NCI-H1105 (cell line): ENCODE results near the gene PCGF2.

Experiments
- DNase-seq: peaks from one replicate; lab custom pipeline; 2025; lab: John Stamatoyannopoulos, UW

Gene PCGF2

DNA sequence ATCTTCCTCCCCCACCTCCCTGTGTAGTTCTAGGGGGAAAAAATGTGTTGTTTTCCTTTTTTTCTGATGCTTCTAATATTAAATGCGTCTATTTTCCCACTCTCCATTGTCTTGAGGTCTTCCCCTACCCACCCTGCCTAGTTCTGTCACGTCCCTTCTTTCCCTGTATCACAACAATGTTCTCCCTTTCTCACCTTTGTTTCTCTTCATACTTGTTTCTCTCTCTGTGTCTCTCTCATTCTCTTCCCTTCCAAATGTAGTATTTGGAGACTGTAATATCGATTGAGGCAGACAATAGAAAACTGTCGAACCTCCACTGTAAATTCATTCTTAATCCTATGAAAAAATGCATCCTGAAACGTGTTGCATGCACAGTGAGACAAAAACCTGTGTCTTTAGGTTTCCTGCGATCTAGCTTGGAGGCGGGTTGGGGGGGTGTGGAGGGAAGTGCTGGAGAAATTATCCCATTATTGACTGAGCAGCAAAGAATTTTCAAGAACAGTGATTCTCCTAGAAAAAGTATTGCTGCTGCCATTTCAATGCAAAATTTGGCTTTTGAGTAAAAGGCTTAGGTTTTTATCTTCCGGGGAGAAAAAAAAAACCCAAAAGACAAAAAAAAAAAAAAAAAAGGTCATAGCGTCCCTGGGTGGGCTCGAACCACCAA lies 3.1 kb upstream of the PCGF2 start:
- peak; percentile 8 for DNase-seq

DNA sequence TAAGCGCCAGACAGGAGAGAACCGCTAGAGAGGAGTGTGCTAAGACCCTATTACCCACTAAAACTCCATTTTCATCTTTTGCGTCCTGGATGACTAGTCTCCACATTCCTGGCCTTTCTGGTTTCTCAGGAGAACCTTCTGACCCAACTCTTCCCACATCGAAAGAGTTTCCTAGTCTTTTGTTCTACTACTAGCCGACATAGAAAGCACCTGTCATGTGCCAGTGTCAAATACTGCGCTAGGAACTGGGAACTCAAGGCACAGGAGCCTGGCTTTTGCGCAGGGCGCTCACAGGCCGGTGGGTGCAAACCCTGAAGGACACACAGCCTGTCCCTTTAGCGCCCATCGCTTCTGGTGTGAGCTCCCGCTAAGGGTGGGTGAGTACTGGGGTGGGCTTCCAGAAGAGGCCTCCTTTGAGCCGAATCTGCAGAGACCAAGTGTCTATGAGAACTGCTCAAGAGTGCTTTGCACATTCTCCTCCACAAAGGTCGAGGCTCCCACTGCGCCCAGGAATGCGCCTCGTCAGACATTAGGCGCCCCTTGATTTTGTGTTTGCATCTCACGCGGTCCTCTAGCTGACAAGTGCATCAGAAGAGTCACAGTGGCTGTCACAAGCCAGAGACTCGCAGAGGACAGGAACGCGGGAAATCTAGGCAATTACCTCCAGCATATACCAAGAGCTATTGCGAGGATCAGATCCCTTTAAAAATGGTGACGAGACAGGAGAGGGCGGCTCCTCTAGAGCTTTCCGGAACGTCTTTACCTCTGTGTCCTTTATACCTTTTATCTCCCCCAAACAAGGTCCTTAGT lies 2.4 kb upstream of the PCGF2 start:
- peak; percentile 51 for DNase-seq

DNA sequence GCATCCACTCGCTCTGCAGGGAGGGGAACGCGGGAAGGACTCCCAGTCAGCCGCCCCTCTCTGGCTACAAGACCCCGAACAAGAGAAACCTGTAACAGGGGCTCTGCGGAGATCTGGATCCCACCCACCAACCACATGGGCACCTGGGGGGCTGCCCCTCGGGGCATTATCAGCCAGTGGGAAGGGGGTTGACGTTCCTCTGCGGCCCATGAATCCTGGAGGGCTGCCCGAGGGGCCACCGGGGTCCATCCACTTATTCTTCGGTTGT lies 1.8 kb upstream of the PCGF2 start:
- DNase-seq = no peak

DNA sequence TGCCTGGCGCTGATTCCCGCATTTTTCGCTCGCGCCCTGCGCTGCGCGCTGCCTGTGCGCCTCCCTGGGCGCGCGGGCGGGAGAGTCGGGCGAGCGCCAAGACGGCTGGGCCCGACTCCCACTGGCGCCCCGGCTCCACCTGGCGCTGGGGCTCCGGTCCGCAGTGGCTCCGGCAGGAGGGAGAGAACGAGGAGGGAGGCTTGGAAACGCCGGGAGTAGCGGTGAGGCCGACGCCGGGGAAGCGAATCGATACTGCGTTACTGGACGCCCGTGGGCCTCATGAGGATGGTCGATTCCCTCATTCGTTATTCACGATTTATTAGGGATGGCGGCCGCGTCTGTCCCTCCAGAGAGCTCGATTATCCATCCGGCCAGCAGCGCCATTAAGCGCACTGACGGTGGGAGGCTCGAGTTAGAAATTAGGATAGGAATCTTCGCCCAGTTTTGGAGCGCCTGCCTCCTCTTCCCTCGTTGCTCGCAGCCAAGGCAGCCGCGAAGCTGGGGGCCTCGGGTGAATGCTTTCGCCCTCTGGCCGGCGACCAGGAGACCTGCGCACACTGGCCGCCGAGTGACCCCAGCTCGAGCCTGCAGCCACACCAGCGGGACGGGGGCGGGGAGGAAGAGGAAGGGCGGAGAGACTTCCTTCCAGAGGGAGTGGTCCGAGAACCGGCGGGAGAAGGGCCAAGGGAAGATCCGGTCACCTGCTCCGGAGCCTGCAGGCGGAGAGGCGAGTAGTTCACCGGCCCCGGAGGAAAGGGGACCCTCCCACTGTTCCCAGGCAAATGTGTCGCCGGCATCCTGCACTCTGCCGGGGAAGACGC lies 1.3 kb upstream of the PCGF2 start:
- DNase-seq = peak; percentile 25

DNA sequence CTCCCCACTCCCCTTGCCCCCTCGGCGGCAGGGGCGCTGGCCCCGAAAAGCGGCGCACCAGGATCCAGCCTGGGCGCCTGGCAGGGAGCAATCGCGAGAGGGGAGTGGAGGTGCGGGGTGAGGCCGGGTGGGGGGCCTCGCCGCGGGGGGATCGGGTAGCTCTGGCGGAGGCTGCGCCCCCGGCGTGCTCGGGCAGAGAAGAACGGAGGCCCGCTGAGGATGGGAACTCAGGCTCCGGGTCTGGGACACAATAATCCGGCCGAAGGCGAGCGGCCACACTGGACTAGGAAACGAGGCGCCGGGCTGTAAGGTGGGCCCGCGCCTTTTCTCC lies 721 bp upstream of the PCGF2 start:
- DNase-seq = no peak

DNA sequence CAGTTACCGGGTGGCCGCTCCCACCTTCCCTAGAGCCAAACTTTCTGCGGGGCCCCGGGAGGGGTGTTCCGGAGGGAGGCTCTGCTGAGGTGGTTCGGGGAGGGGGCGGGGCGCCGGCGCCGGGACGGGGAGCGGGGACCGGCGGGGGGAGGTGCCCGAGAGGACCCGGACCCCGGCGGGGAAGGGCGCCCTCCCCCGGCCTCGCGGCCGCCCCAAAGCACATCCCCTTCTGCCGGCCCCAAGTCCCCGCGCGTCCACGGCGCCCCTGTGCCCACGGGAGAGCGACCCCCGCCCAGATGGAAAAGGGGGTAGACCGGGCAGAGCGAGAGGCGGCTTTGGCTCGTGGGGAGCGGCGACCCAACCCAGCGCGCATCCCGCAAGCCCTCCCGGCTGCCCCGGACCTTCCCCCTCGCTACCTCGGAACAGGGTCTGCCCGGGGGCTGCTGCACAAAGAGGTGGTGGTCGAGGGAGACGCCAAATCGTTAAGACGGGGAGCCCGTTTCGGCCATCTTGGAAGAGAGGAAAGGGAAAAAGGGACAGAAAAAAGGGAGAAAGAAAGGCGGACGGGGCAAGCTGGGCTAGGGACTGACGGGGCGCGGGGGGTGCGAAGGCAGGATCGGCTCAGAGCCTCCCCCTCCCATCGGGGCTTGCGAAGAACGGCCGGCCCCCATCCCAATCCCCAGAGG lies 530 bp downstream of the PCGF2 start:
- no peak for DNase-seq

DNA sequence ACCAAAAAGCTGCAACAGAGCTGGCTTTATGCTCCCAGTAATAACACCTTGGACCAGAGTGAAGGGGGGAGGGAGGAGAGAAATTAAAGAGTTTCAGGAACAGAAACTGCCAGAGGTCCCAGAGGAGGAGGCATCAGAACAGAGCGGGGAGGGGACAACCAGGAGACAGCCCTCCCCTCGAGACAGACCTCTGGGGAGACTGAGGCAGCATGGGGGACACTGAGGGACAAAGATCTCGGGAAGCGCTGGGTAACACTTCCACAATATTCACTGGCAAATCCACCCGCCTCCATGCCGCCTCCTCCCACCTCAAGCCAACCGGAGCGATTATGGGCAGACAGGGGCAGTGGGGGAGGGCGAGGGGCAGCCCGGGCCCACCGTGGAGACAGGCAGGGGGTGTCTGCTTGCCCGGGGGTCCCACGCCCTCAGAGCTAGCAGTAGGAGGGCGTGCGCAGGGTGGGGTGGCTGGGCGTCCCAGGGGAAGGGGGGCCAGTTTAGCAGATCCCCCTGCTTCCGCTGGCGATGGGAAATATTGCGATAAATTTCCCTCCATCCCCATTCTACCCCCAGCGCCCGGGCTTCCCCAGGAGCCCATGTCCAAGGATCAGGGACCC lies 1.2 kb downstream of the PCGF2 start:
- DNase-seq = no peak

DNA sequence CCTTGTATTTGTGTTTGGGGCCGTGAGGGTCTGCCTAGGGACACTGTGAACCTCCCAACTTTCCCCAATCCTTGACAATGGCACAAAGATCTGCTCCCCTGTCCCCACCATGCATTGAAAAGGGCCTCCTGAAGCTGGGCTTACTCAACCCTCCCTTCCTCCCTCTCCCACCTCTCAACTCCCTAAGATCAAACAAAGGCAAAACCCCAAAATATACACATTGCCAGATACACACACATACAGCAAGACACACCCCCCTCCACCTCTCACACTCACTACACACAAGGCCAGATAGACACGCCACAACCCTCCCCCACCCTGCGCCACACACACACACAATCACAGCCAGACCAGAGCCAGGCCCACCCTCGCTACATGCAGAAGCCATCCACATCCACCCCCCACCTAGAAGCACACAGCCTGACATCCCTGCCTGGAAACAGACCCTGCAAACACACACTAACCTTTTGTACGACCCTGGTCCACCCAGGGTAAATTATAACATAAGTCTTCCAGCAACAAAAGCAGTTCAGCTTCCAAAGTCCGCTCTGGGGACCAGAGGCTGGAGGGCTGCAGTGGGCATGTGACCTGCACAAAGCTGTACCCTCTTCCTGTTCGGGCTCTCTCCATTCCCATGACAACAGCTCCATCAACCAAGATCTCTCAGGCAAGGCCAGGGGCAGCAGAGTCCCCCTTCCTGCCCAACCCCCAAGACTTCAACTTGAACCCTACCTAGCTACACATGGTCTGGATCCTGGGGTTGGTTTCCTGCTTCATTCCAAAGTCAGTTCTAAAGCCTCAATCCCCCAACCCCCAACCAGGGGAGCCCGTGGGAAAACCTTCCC lies 1.9 kb downstream of the PCGF2 start:
- DNase-seq = no peak

DNA sequence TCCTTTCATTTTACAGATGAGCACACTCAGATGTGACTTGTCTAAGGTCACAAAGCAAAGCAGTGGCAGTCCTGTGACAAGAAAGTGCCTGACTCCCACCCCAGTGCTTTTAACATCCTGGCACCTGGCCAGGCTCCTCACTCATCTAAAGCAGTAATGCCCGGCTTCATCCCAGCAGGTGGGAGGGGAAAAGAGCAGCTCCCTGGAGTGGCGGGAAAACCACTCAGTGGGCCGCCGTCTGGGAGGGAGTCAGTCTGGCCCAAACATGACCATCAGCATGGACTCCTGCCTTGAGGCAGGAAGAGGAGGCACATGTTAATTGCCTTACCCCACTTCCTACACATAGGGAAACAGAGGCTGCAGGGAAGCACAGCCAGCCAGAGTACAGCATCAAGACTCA lies 2.6 kb downstream of the PCGF2 start:
- peak; percentile 72 for DNase-seq

DNA sequence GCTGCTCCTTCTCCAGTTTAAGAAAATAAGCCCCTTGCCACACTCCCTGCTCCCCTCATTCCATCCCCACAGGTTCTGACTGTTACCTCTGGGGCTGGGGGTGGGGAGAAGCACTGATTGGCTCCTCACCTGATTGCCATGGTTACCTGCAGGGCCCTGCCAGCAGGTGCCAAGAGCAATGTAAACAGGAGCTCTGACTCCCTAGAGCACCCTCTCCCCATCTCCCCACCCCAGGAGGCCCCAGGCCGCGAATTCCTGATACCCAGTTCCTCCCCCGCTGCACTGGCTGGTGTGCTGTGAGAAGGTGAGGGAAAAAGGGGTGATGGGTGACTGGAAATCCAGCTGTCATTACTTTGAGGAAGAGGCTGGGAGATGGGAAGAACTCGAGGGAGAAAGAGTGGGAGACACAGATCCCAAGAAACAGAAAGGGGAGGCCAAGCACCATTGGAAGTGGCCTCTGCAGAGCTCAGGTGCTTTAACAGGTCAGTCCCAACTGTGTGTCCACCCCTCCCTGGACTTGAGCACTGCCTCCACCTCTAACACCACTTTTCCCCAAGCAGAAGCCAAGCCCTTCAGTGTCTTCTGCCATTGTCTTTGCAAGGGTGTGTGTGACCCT lies 4.5 kb downstream of the PCGF2 start:
- peak; percentile 56 for DNase-seq

DNA sequence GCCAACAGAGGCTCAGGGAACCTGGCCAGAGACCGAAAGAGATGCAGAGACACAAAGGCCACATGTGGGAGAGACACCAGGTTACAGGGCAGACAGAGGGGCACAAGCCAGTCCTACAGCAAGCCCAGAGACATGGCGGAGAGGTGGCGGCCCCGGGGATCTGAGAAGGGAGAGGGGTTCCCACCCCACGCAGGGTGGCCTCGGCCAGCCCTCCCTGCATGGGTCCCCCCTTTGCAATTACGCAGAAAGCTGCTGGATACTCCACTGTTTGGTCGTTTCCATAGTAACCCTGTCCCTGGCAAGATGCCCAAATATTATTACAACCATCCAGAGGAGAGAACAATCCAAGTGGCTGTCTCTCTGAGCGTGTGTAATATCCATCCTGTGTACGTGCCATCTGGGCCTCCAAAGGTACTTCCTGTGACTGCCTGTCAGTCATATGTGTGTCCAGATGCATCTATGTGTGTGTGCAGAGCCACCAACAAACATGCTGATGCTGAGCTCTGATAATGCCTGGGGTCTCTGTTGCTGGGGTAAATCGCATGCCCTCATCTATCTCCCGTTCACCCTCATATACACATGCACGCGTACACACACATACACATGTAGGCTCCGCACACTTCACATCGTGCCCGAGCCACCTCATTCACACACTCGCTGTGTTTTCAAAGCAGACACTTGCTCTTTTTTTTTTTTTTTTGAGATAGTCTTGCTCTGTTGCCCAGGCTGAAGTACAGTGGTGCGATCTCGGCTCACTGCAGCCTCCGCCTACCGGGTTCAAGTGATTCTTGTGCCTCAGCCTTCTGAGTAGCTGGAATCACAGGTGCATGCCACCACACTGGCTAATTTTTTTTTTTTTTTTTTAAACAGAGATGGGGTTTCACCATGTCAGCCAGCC lies 5.5 kb downstream of the PCGF2 start:
- DNase-seq = peak; percentile 85

DNA sequence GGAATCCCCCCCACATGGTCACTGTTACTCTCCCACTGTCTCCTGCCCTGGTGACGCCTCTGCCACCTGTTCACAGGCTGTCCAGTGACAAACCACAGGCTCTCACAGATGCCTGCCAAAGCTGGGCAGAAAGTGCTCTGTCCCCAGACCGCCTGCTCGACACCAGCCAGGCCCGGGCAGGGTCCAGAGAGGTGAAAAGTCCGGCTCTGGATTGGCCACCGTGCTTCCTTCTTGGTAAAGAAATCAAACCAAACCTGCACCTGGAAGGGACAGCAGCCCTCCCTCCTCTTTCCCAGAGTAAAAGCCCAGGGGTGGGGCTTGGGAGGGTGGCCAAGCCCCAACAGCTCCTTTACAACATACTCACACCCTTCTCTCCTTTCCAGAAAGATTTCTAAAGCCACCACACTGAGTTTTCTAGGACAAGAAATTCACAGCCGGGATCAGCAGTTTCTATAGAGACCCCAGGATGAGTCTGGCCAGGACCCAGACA lies 6.2 kb downstream of the PCGF2 start:
- no peak for DNase-seq

DNA sequence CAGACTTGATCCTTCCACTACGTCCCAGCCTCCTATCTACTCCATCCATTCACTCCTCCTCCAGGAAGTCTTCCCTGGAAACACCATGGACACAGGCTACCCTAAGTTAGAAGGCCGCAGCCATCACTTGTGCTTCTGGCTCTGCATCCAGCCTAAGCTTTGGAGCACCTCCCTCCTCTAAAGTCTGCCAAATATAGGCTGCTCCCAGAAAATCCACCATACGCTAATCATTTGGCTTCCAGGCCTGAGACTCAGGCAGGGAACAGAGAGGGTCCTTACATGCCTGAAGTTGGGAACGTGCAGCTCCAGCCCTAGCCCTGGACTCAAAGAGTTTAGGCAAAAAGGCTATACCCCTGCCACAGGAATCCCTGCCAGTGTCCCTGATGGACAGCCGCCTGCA lies 6.7 kb downstream of the PCGF2 start:
- DNase-seq = no peak

DNA sequence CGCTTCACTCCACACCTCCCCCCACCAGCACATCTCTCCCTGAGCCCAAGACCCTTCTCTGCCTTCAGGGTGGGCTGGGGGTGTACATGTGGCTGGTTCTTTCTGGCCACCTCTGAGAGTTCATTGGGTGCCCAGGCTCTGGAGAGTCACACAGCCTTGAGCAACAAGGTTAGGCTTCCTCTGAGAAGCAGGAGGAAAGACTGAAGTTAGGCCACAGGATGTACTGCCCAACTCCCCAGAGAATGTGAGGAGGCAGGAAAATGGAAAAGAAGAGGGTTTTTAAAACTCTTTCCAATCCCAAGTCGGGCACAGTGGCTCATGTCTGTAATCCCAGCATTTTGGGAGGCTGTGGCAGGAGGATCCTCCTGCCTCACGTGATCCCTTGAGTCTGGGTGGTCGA lies 7.3 kb downstream of the PCGF2 start:
- no peak for DNase-seq

DNA sequence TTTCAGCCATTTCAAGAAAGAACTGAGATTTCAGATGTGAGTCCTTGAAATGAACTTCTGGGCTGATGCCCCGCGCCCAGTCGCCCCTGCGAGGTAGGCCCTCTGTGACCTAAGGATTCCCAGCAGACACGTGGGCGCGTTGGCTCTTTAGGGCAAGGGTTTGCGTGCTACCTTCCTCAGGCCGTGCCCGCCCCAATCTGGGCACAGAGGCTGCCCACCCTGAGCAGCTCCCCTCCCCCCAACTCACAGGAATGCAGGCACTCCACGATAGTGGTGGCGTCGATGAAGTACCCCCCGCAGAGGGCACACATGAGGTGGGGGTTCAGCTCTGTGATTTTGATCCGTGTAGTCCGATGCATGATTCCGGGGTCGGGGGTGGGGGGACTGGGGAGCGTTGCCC lies 8.1 kb downstream of the PCGF2 start:
- DNase-seq = no peak

DNA sequence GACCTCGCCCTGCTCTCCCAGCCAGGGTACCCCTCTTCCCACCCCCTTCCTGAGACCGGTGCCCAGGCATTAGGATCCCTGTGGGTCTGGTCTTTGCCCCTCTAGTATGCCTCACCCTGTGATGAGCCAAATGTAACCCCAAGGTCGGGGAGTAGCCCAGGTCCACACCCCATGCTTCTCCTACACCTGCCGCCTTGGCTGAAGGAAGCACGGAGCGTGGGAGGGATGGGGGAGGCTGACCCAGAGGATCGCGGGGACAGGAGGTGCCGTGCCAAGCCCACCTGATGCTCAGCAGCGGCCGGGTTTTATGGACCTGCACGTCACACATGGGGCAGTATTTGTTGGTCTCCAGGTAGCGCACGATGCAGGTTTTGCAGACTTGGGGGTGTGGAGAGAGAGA lies 8.8 kb downstream of the PCGF2 start:
- DNase-seq = no peak

DNA sequence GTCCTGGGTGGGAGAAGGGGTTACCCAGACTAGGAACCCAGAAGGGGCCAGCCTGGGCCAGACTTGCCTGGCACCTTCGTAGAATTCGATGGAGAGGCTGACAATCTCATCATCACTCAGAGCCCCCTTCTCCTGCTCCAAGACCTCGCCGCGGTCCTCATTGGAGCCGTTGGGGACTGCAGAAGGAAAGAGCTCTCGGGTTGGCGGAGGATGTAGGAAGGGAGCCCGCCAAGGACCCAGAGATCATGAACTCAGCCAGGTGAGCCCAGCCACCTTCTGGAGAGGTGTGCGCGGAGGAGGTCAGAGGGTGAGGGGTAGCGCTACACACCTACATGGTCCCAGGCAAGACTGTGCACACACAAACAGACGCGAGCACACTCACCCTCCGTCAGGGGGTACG lies 9.4 kb downstream of the PCGF2 start:
- no peak for DNase-seq

DNA sequence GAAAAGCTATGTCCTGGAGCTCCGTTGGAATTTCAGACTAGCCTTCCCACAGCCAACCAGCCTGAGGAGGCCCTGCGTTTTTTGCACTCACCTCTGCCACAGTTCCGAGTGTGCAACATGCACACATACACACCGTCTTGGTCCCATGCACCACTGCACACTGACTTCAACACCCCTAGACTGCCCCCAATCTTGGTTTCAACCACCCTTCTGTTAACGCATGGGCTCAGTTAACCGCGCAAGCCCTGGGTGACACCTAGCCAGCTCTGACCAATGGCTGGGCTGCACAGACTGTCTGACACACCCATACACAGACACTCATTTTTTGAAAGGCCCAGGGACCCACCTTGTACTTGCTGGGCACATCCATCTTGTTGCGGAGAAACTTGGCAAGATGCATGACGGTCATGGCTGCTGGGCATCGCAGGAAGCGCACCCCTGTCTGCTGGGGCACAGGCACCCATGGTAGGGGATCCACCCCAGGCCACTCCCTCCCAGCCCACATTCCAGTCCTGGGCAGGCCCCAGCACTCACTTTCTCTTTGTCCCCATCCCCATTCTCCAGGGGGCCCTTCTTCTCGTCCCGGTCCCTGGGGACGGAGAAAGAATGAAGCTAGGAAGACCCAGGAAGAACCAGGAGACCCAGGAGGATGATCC lies 10.0 kb downstream of the PCGF2 start:
- DNase-seq = no peak
